PC-3 (cell line): ENCODE data around the gene BECN2. TPM values are rescaled to one million over a fixed set of nuclear protein-coding genes. Genes with fewer than 3 reads are reported as not detected.

ENCODE experiments used
- ATAC-seq: fragments of 200-7000 bp; cut with Tn5 transposase; 2 replicates; pipeline ENCODE4 v1.9.1; 2020; ENCODE audit warnings: mild to moderate bottlenecking, moderate library complexity
- BruUV-seq: library from RNA; stranded (reverse); fragments of 400-500 nt; replicated peaks from 2 replicates; lab custom pipeline; 2021; lab: Mats Ljungman, UMichigan
- CTCF ChIA-PET: fragments of 300-600 bp; sonication (Branson Sonifier 250); formaldehyde crosslinking; loops from one replicate; lab custom pipeline; 2022; ENCODE audit warnings: antibody characterized with exemption; lab: Charles Lee
- POLR2A ChIA-PET: fragments of 300-600 bp; sonication (Branson Sonifier 250); formaldehyde crosslinking; loops from one replicate; lab custom pipeline; 2022; ENCODE audit warnings: antibody characterized with exemption; ENCODE audit not compliant: unreplicated experiment; lab: Charles Lee
- DNase-seq: peaks from one replicate; pipeline ENCODE4 v3.0.0-alpha.2; 2015
- H2AFZ ChIP-seq: fragments of 300-600 bp; sonication (generic); 2 replicates; pipeline ENCODE4 v1.6.0; 2016; ENCODE audit warnings: antibody characterized with exemption, low read length
- H3F3A ChIP-seq: fragments of 300-600 bp; sonication (generic); one replicate; pipeline ENCODE4 v1.6.0; 2017; ENCODE audit warnings: antibody characterized with exemption, low read length, control low read depth, mild to moderate bottlenecking; ENCODE audit not compliant: unreplicated experiment
- H3K27ac ChIP-seq: fragments of 300-600 bp; sonication (generic); 2 replicates; pipeline ENCODE4 v1.5.1; 2016; ENCODE audit warnings: mild to moderate bottlenecking, low read length
- H3K27me3 ChIP-seq: fragments of 300-600 bp; sonication (generic); 2 replicates; pipeline ENCODE4 v1.6.1; 2016; ENCODE audit warnings: low read length, mixed read lengths
- H3K36me3 ChIP-seq: fragments of 300-600 bp; sonication (generic); 2 replicates; pipeline ENCODE4 v1.6.1; 2016; ENCODE audit warnings: low read depth, mixed run types, low read length, mixed read lengths
- H3K4me1 ChIP-seq: fragments of 300-600 bp; sonication (generic); 2 replicates; pipeline ENCODE4 v1.5.1; 2016; ENCODE audit warnings: low read length; ENCODE audit not compliant: insufficient read depth
- H3K4me2 ChIP-seq: fragments of 300-600 bp; sonication (generic); 2 replicates; pipeline ENCODE4 v1.6.0; 2016; ENCODE audit warnings: low read length
- H3K4me3 ChIP-seq: fragments of 300-600 bp; sonication (generic); 2 replicates; pipeline ENCODE4 v1.5.1; 2016; ENCODE audit warnings: mild to moderate bottlenecking, low read length, mixed read lengths
- H3K79me2 ChIP-seq: fragments of 300-600 bp; sonication (generic); 2 replicates; pipeline ENCODE4 v1.6.1; 2017; ENCODE audit warnings: low read length, mixed read lengths
- H3K9ac ChIP-seq: fragments of 300-600 bp; sonication (generic); 2 replicates; pipeline ENCODE4 v1.6.0; 2016; ENCODE audit warnings: mild to moderate bottlenecking, low read length
- H3K9me2 ChIP-seq: fragments of 300-600 bp; sonication (generic); replicated peaks from 2 replicates; pipeline ENCODE4 v1.6.1; 2016; ENCODE audit warnings: mixed run types, low read length, mixed read lengths
- H3K9me3 ChIP-seq: fragments of 300-600 bp; sonication (generic); 2 replicates; pipeline ENCODE4 v1.6.1; 2016; ENCODE audit warnings: low read length, mixed read lengths
- H4K20me1 ChIP-seq: fragments of 300-600 bp; sonication (generic); 2 replicates; pipeline ENCODE4 v1.6.1; 2016; ENCODE audit warnings: low read length, mixed read lengths
- EZH2 ChIP-seq: fragments of 300-600 bp; sonication (generic); IDR thresholded peaks from one replicate; pipeline ENCODE4 v1.6.1; 2017; ENCODE audit warnings: antibody characterized with exemption, mild to moderate bottlenecking, low read length; ENCODE audit not compliant: unreplicated experiment
- EZH2phosphoT487 ChIP-seq: fragments of 300-600 bp; sonication (generic); IDR thresholded peaks from 2 replicates; pipeline ENCODE4 v1.6.1; 2018; ENCODE audit warnings: mild to moderate bottlenecking, antibody characterized with exemption, low read length, borderline replicate concordance
- intact Hi-C: fragments of 100-400 bp; cut with micrococcal nuclease; formaldehyde crosslinking; loops from 2 replicates; pipeline ENCODE4 v1.9.0; 2023
- total RNA-seq: library from RNA; depleted of rRNA; stranded (reverse); fragments of >200 nt; gene quantifications from 2 replicates; pipeline ENCODE4 v1.2.3, GENCODE V29; 2014
- TF ChIP-seq, protein P1 (sequence below): fragments of 300-600 bp; sonication (generic); conservative IDR thresholded peaks from 2 replicates; pipeline ENCODE4 v1.5.1; 2017; ENCODE audit warnings: antibody characterized with exemption, low read depth, mild to moderate bottlenecking, low read length

Gene BECN2
- total RNA-seq, 1 experiment from 2014 or later: not detected

DNA sequence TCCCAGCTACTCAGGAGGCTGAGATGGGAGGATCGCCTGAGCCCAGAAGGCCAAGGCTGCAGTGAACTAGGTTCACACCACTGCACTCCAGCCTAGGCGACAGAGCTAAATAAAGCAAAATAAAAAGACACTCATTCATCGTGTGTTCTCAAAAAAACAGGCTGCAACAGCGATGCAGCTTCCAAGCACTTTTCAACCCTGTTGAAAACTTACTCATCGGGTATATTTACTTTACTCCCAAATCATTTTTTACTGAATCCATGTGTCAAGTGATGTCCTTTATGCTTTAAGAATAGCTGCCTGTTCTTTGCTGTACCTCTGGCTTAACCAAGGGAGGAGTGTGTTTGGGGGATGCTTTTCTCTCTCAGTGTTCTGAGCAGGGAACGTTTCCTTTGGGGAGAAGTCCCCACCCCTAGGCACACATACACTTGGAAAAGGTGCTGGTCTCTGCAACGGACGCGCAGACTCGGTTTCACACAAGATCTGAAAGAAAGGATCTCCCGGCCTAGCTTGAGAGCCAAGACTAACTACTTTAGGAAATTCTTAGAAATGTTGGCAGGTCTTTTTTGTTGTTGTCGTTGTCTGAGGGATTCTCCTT is 39.9 kb downstream of the BECN2 start:
- H3K36me3 ChIP-seq: no peaks in the 10 kb centered on the region
- TF ChIP-seq EZH2phosphoT487 (no peak), EZH2 (no peak)
- TF ChIP-seq, protein P1, sequence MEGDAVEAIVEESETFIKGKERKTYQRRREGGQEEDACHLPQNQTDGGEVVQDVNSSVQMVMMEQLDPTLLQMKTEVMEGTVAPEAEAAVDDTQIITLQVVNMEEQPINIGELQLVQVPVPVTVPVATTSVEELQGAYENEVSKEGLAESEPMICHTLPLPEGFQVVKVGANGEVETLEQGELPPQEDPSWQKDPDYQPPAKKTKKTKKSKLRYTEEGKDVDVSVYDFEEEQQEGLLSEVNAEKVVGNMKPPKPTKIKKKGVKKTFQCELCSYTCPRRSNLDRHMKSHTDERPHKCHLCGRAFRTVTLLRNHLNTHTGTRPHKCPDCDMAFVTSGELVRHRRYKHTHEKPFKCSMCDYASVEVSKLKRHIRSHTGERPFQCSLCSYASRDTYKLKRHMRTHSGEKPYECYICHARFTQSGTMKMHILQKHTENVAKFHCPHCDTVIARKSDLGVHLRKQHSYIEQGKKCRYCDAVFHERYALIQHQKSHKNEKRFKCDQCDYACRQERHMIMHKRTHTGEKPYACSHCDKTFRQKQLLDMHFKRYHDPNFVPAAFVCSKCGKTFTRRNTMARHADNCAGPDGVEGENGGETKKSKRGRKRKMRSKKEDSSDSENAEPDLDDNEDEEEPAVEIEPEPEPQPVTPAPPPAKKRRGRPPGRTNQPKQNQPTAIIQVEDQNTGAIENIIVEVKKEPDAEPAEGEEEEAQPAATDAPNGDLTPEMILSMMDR: no peak

DNA sequence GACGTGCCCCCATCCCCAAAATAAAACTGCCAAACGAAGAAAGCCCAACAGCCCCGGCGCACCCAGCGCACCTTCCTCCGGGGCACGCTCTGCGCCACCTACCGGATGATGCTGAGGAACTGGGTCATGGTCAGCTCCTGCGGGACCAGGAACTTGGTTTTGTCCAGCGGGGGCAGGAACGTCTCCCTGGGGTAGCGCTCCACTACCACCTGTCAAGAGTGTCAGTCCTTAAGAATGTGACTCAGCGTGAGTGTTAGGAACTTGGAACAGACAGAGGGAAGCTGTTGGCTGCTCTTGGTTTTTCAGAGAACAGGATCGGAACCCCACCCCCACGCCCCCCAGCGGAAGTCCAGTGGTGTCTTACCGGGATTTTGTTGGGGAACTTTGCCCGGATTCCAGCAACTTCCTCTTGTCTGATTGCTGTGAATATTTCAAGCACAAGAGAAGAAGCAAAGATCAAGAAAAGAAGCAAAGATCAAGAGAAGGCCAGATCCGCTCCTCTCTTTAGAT is 40.9 kb downstream of the BECN2 start:
- H3K9ac ChIP-seq: no peak overlapping the region
- H3K27ac ChIP-seq: peak overlapping the region; percentile 32; the same call in 1 of the 2 replicates
- CTCF ChIA-PET: interaction anchor here (0.5 kb wide), 1 partner anchor 851 kb away, joined by 3 read pairs; no protein-coding TSS in a partner anchor
- H3K36me3 ChIP-seq: no peaks in the 10 kb centered on the region
- no peaks in the 10 kb centered on the region for H4K20me1 ChIP-seq
- H3F3A ChIP-seq: no peaks in the 10 kb centered on the region
- peak overlapping the region; percentile 22; the same call in 1 of the 2 replicates for H3K4me3 ChIP-seq
- H3K4me1 ChIP-seq: peaks cover 19% of the 10 kb centered on the region
- H3K9me2 ChIP-seq: no peaks in the 10 kb centered on the region
- ATAC-seq: peak; percentile 95
- no peaks in the 10 kb centered on the region for H3K27me3 ChIP-seq
- H3K79me2 ChIP-seq: no peaks in the 10 kb centered on the region
- peak; percentile 94 for DNase-seq
- H3K4me2 ChIP-seq: peak overlapping the region; percentile 55
- H3K9me3 ChIP-seq: no peaks in the 10 kb centered on the region
- TF ChIP-seq EZH2phosphoT487 (no peak), EZH2 (no peak)
- TF ChIP-seq, protein P1: peak; percentile 84
- peak overlapping the region; percentile 77 for H2AFZ ChIP-seq
- no TSS peak for BruUV-seq
- intact Hi-C loops: no loop called here
- POLR2A ChIA-PET: no interaction called here

More for the DNA sequence above, 39.9 kb downstream of the BECN2 start:
- intact Hi-C loops: no loop called here
- no peaks in the 10 kb centered on the region for H3F3A ChIP-seq
- no peaks in the 10 kb centered on the region for H3K9me3 ChIP-seq
- H3K27ac ChIP-seq: no peak overlapping the region
- POLR2A ChIA-PET: no interaction called here
- H3K9ac ChIP-seq: no peak overlapping the region
- H3K79me2 ChIP-seq: no peaks in the 10 kb centered on the region
- no peak overlapping the region for H3K4me3 ChIP-seq
- H3K4me1 ChIP-seq: peaks cover 19% of the 10 kb centered on the region
- CTCF ChIA-PET: no interaction called here
- H4K20me1 ChIP-seq: no peaks in the 10 kb centered on the region
- H3K9me2 ChIP-seq: no peaks in the 10 kb centered on the region
- BruUV-seq: no TSS peak
- H3K4me2 ChIP-seq: no peak overlapping the region
- ATAC-seq: peak; percentile 25
- H2AFZ ChIP-seq: no peak overlapping the region
- DNase-seq: no peak
- H3K27me3 ChIP-seq: no peaks in the 10 kb centered on the region

DNA sequence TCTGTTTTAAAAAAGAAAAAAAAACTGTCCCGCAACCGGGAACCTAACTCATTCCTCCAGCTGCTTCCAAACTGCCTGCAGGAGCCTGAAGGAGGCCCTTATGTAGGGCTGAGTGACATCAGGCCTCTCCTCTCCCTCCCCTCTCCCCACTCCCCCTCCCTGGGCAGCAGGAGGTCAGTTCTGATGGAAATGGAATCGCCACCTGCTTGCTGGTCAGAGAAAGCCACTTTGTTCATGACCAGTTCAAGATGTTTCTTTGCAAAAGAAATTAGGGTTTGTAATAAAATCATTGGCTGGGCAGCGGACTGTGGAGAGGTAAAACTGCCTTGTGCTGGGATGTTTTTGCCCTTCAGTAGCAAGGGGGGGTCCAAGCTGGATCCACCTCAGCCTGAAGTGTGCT is 41.5 kb downstream of the BECN2 start, which contains the start of gene MAP1LC3C:
MAP1LC3C (minus strand) TSS at position 73 of the 400 bp plus-strand sequence. CDS start 90 bp downstream, outside the sequence.
- Histone ChIP-seq H2AFZ (peak within 1 kb of the TSS; percentile 77), H3K4me1 (peaks cover 19% of the 10 kb centered on the region), H3K4me2 (peak within 1 kb of the TSS; percentile 55), H3K36me3 (no peaks in the 10 kb centered on the region), H3K79me2 (no peaks in the 10 kb centered on the region), H3K27me3 (no peaks in the 10 kb centered on the region), H3K9me2 (no peaks in the 10 kb centered on the region), H3K27ac (peak within 1 kb of the TSS; percentile 32; the same call in 1 of the 2 replicates), H3K4me3 (peak within 1 kb of the TSS; percentile 22; the same call in 1 of the 2 replicates), H3F3A (no peaks in the 10 kb centered on the region), H4K20me1 (no peaks in the 10 kb centered on the region), H3K9ac (no peak within 1 kb of the TSS), H3K9me3 (no peaks in the 10 kb centered on the region)
- CTCF ChIA-PET: no interaction called here
- no peak for DNase-seq
- POLR2A ChIA-PET: no interaction called here
- BruUV-seq: no TSS peak
- intact Hi-C loops: no loop called here
- TF ChIP-seq, protein P1: no peak
- TF ChIP-seq EZH2phosphoT487 (no peak), EZH2 (no peak)
- ATAC-seq: no peak; the same call in 1 of the 2 replicates
